ENCODE measurements around the gene LIPT1.

The LIPT1 gene

DNA sequence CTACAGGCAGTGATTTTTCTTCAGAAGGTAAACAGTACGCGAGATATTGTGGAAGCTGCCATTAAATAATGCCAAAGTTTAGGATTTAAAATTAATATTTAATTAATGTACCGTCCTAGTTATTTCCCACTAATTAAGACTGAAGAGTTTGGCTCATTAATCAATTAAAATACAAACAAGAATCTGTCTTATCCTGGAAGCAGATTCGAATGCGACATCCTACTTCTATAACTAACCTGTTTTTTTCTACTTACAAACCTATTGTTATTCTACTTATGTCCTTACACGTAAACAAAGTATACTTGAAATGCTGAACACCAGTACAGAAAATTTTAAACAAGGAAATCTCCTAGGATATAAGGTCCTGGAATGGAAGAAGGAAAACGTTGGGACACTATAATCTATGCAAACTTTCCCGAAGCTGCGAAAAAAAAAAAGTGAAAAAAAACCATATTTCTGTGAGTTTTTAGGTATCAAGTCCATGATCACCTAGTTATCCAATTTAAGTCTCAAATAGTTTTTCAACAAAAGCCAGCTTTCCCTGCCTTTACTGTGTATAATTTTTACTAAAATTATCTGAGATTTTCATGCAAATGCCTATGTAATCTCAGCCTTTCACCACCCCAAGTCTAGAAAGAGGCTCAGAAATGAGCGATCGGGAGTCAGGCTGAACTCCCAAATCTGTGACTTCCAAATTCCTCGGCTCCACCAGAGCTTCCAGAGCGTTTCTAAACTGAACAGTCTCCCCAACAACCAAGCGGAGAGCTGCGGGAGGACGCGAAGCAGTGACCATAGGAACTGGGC, 14.5 kb upstream of the LIPT1 start:
- Histone ChIP-seq H3K4me1 (ENCODE audit: low read length) (peaks cover 14% of the 10 kb centered on the region), H2AFZ (ENCODE audit: low read depth, low read length) (peak overlapping the region; percentile 75), H3K79me2 (ENCODE audit: low read length) (no peaks in the 10 kb centered on the region), H3K27me3 (ENCODE audit: low read depth, low read length) (no peaks in the 10 kb centered on the region), H3K9me3 (ENCODE audit: insufficient read depth, low read length) (no peaks in the 10 kb centered on the region), H3K4me2 (ENCODE audit: low read length) (peak overlapping the region; percentile 89), H3K4me3 (ENCODE audit: low read length) (peak overlapping the region; percentile 74), H4K20me1 (ENCODE audit: insufficient read depth, low read length) (no peaks in the 10 kb centered on the region), H3K27ac (ENCODE audit: low read length) (peak overlapping the region; percentile 49), H3K9ac (ENCODE audit: low read length) (peak overlapping the region; percentile 69), H3K36me3 (replicated peaks; ENCODE audit: low read depth, low read length) (no peaks in the 10 kb centered on the region)
- TF ChIP-seq EZH2phosphoT487 (IDR thresholded peaks at IDR 0.05; ENCODE audit: low read depth), result no peak
- TF ChIP-seq, protein P1, sequence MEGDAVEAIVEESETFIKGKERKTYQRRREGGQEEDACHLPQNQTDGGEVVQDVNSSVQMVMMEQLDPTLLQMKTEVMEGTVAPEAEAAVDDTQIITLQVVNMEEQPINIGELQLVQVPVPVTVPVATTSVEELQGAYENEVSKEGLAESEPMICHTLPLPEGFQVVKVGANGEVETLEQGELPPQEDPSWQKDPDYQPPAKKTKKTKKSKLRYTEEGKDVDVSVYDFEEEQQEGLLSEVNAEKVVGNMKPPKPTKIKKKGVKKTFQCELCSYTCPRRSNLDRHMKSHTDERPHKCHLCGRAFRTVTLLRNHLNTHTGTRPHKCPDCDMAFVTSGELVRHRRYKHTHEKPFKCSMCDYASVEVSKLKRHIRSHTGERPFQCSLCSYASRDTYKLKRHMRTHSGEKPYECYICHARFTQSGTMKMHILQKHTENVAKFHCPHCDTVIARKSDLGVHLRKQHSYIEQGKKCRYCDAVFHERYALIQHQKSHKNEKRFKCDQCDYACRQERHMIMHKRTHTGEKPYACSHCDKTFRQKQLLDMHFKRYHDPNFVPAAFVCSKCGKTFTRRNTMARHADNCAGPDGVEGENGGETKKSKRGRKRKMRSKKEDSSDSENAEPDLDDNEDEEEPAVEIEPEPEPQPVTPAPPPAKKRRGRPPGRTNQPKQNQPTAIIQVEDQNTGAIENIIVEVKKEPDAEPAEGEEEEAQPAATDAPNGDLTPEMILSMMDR (IDR thresholded peaks at IDR 0.05; ENCODE audit: low read depth, low read length), result no peak

DNA sequence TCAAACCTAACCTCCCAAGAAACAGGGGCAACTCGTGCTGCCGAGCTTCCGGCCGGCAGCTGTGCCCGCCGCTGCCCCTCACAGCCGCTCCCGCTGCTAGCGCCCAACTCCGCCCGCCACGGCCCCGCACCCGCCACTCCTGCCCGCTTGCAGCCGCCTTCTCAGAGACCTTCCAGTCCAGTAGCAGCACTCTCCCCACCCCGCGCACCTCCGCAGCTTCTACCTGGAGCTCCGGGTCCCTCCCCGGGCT, 14.0 kb upstream of the LIPT1 start:
- peak overlapping the region; percentile 75 for H2AFZ ChIP-seq (ENCODE audit: low read depth, low read length)
- peak overlapping the region; percentile 49 for H3K27ac ChIP-seq (ENCODE audit: low read length)
- H3K9me3 ChIP-seq (ENCODE audit: insufficient read depth, low read length), result no peaks in the 10 kb centered on the region
- H4K20me1 ChIP-seq (ENCODE audit: insufficient read depth, low read length), result no peaks in the 10 kb centered on the region
- TF ChIP-seq, protein P1 (IDR thresholded peaks at IDR 0.05; ENCODE audit: low read depth, low read length), result no peak
- TF ChIP-seq EZH2phosphoT487 (IDR thresholded peaks at IDR 0.05; ENCODE audit: low read depth), result no peak
- H3K4me1 ChIP-seq (ENCODE audit: low read length), result peaks cover 14% of the 10 kb centered on the region
- no peaks in the 10 kb centered on the region for H3K79me2 ChIP-seq (ENCODE audit: low read length)
- no peaks in the 10 kb centered on the region for H3K27me3 ChIP-seq (ENCODE audit: low read depth, low read length)
- no peaks in the 10 kb centered on the region for H3K36me3 ChIP-seq (replicated peaks; ENCODE audit: low read depth, low read length)
- peak overlapping the region; percentile 89 for H3K4me2 ChIP-seq (ENCODE audit: low read length)
- H3K4me3 ChIP-seq (ENCODE audit: low read length), result peak overlapping the region; percentile 74
- peak overlapping the region; percentile 69 for H3K9ac ChIP-seq (ENCODE audit: low read length)

DNA sequence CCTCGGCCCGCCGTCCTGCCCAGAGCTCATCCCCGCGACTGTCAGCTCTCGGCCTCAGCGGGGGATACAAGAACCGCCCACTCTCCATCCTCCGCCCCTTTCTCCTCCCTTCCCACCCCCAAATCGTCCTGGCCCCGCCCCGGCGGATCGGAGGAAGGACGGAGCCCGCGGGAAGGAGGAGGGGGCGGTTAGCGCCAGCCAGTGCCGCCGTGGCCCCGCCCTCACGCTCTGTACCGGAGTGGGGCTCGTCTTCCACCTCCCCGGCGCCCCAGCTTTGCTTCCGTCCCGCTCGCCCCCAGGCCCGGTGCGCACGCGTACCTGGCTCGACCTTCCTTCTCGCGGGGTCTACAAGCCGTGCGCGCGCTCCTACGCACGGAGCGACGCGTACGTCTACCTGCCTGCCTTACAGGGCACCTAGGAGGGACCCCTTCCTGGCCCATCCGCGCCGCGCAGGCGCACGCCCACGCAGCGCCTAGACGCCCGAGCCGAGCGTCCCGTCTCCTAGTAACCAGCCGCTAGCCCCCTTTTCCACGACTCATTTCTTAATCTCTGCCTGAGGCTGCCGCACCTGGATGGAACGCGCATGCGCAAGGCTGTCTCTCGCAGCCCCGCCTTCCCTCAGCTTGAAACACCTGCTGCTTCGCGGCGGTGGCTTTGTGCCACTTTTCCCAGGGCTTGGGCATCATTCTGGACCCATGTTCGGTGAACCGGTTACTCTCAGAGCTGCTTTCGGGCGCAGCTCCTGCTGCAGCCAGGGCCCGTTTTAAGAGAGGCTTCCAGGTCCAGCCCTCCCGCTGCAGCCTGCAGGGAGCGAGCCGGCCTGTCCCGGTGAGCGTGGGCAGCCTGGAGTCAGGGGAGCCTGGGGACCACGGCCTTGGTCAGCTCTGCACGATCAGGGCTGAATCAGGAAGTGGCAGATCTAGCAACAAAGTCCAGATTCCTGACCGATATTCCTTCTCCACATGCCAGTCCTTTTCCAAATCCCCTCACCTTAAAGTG, 13.4 kb upstream of the LIPT1 start, which contains the start of gene C2orf15:
C2orf15 (plus strand) TSS at position 598 of the 999 bp plus-strand sequence. CDS start 8,852 bp downstream, outside the sequence.
- TF ChIP-seq, protein P1 (IDR thresholded peaks at IDR 0.05; ENCODE audit: low read depth, low read length), result no peak
- no peak for TF ChIP-seq EZH2phosphoT487 (IDR thresholded peaks at IDR 0.05; ENCODE audit: low read depth)
- Histone ChIP-seq H3K79me2 (ENCODE audit: low read length) (no peaks in the 10 kb centered on the region), H3K4me2 (ENCODE audit: low read length) (peak within 1 kb of the TSS; percentile 93), H3K9me3 (ENCODE audit: insufficient read depth, low read length) (no peaks in the 10 kb centered on the region), H2AFZ (ENCODE audit: low read depth, low read length) (peak within 1 kb of the TSS; percentile 75), H3K4me3 (ENCODE audit: low read length) (peak within 1 kb of the TSS; percentile 74), H3K27ac (ENCODE audit: low read length) (peak within 1 kb of the TSS; percentile 49), H3K9ac (ENCODE audit: low read length) (peak within 1 kb of the TSS; percentile 69), H3K36me3 (replicated peaks; ENCODE audit: low read depth, low read length) (no peaks in the 10 kb centered on the region), H3K4me1 (ENCODE audit: low read length) (peaks cover 14% of the 10 kb centered on the region), H4K20me1 (ENCODE audit: insufficient read depth, low read length) (no peaks in the 10 kb centered on the region), H3K27me3 (ENCODE audit: low read depth, low read length) (no peaks in the 10 kb centered on the region)

GRCh38 chr2:99150706-99151105, 4.1 kb upstream of the LIPT1 start:
- Histone ChIP-seq H4K20me1 (ENCODE audit: insufficient read depth, low read length) (no peaks in the 10 kb centered on the region), H3K36me3 (replicated peaks; ENCODE audit: low read depth, low read length) (no peaks in the 10 kb centered on the region), H3K4me3 (ENCODE audit: low read length) (no peak overlapping the region), H3K27me3 (ENCODE audit: low read depth, low read length) (no peaks in the 10 kb centered on the region), H3K4me2 (ENCODE audit: low read length) (no peak overlapping the region), H3K9ac (ENCODE audit: low read length) (no peak overlapping the region), H2AFZ (ENCODE audit: low read depth, low read length) (no peak overlapping the region), H3K9me3 (ENCODE audit: insufficient read depth, low read length) (no peaks in the 10 kb centered on the region), H3K27ac (ENCODE audit: low read length) (no peak overlapping the region), H3K4me1 (ENCODE audit: low read length) (peaks cover 8% of the 10 kb centered on the region), H3K79me2 (ENCODE audit: low read length) (peaks cover 15% of the 10 kb centered on the region)
- TF ChIP-seq EZH2phosphoT487 (IDR thresholded peaks at IDR 0.05; ENCODE audit: low read depth), result no peak
- TF ChIP-seq, protein P1 (IDR thresholded peaks at IDR 0.05; ENCODE audit: low read depth, low read length), result no peak

Data from OCI-LY3 (cell line).